IMR-90 (cell line): ENCODE measurements around the gene FOXK2.

Experiments used
- CEBPB ChIP-seq: IDR thresholded peaks from 2 replicates; pipeline ENCODE4 v1.6.1; 2012; ENCODE audit warnings: low read depth, low read length, improper control_type of control experiment
- MAZ ChIP-seq: IDR thresholded peaks from 2 replicates; pipeline ENCODE4 v1.6.1; 2012; ENCODE audit warnings: low read depth, mild to moderate bottlenecking, low read length, improper control_type of control experiment, moderate library complexity, borderline replicate concordance
- POLR2A ChIP-seq: IDR thresholded peaks from 2 replicates; pipeline ENCODE4 v1.6.1; 2012; ENCODE audit warnings: mild to moderate bottlenecking, low read depth, low read length
- TF ChIP-seq, protein P1 (sequence below): conservative IDR thresholded peaks from 2 replicates; pipeline ENCODE4 v1.5.1; 2012; ENCODE audit warnings: mild to moderate bottlenecking, low read depth, low read length, improper control_type of control experiment

GRCh38 chr17:82589851-82590180 is 70.3 kb downstream of the FOXK2 start:
- TF ChIP-seq CEBPB (no peak), MAZ (no peak), POLR2A (no peak)
- TF ChIP-seq, protein P1, sequence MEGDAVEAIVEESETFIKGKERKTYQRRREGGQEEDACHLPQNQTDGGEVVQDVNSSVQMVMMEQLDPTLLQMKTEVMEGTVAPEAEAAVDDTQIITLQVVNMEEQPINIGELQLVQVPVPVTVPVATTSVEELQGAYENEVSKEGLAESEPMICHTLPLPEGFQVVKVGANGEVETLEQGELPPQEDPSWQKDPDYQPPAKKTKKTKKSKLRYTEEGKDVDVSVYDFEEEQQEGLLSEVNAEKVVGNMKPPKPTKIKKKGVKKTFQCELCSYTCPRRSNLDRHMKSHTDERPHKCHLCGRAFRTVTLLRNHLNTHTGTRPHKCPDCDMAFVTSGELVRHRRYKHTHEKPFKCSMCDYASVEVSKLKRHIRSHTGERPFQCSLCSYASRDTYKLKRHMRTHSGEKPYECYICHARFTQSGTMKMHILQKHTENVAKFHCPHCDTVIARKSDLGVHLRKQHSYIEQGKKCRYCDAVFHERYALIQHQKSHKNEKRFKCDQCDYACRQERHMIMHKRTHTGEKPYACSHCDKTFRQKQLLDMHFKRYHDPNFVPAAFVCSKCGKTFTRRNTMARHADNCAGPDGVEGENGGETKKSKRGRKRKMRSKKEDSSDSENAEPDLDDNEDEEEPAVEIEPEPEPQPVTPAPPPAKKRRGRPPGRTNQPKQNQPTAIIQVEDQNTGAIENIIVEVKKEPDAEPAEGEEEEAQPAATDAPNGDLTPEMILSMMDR = no peak
